ENCODE data around the gene INHBC. TPM values are rescaled to one million over a fixed set of nuclear protein-coding genes. Genes with fewer than 3 reads are reported as not detected.

The INHBC gene
- total and polyA plus RNA-seq, 3 donors from 2014 or later, result 1.8 to 3.1 (median 2.1) TPM

- DNase-seq, result peak; percentile 66
- H3K27ac ChIP-seq, result no peak overlapping the region
- no peak for TF ChIP-seq CTCF (IDR thresholded peaks at IDR 0.05)
- TF ChIP-seq POLR2A (IDR thresholded peaks at IDR 0.05), result no peak
These were observed 40.9 kb downstream of the INHBC start for GRCh38 chr12:57475271-57476161.

GRCh38 chr12:57476162-57476992 lies 41.8 kb downstream of the INHBC start:
- Histone ChIP-seq H3K27ac (no peak overlapping the region), H3K9me3 (no peaks in the 10 kb centered on the region), H3K27me3 (no peaks in the 10 kb centered on the region), H3K4me1 (peaks cover 15% of the 10 kb centered on the region), H3K4me3 (peak overlapping the region; percentile 19 to 61), H3K36me3 (ENCODE audit: low read depth, missing control alignments) (no peaks in the 10 kb centered on the region)
- 21% methylated on average over 24 to 29 of the region's 29 CpGs for WGBS, 2 donors
- peak; percentile 40 for DNase-seq
- intact Hi-C loops (cut with DNase I; ENCODE audit: low total_unique reads), result no loop called here
- TF ChIP-seq POLR2A (IDR thresholded peaks at IDR 0.05) (no peak), CTCF (IDR thresholded peaks at IDR 0.05) (no peak)

More at GRCh38 chr12:57475271-57476161, 40.9 kb downstream of the INHBC start:
- H3K9me3 ChIP-seq, result no peaks in the 10 kb centered on the region
- H3K27me3 ChIP-seq, result no peaks in the 10 kb centered on the region
- no peaks in the 10 kb centered on the region for H3K36me3 ChIP-seq (ENCODE audit: low read depth, missing control alignments)
- intact Hi-C loops (cut with DNase I; ENCODE audit: low total_unique reads), result no loop called here
- peak overlapping the region; percentile 19 to 61 for H3K4me3 ChIP-seq
- H3K4me1 ChIP-seq, result peaks cover 15% of the 10 kb centered on the region
- WGBS, 2 donors, result 8 to 10% methylated on average over 32 to 83 of the region's 84 CpGs

GRCh38 chr12:57476993-57477709 lies 42.6 kb downstream of the INHBC start:
- intact Hi-C loops (cut with DNase I; ENCODE audit: low total_unique reads), result no loop called here
- peak overlapping the region in 1 of 2 donors; percentile 23 for H3K4me3 ChIP-seq

More at GRCh38 chr12:57476993-57477709, 42.6 kb downstream of the INHBC start:
- no peak for DNase-seq
- WGBS, 2 donors, result 80 to 85% methylated on average over 15 of the region's 15 CpGs
- no peaks in the 10 kb centered on the region for H3K9me3 ChIP-seq
- H3K4me1 ChIP-seq, result peaks cover 15% of the 10 kb centered on the region
- no peak for TF ChIP-seq CTCF (IDR thresholded peaks at IDR 0.05)
- no peak for TF ChIP-seq POLR2A (IDR thresholded peaks at IDR 0.05)
- no peaks in the 10 kb centered on the region for H3K27me3 ChIP-seq
- H3K36me3 ChIP-seq (ENCODE audit: low read depth, missing control alignments), result no peaks in the 10 kb centered on the region
- H3K27ac ChIP-seq, result no peak overlapping the region

All from testis (tissue), 3 donors.